B cell (primary cell): ENCODE results near the gene TBX4. TPM values are rescaled to one million over a fixed set of nuclear protein-coding genes. Genes with fewer than 3 reads are reported as not detected.

Experiments used
- ATAC-seq: fragments of 200-7000 bp; cut with Tn5 transposase; one replicate; pipeline ENCODE4 v1.10.0; 2021; ENCODE audit warnings: low read depth, mild to moderate bottlenecking, moderate number of reproducible peaks, moderate library complexity
- CTCF ChIA-PET: fragments of 350-600 bp; sonication (Branson Sonifier 250); formaldehyde crosslinking; loops from one replicate; lab custom pipeline; 2021; ENCODE audit warnings: antibody characterized with exemption, inconsistent platforms; lab: Charles Lee
- POLR2A ChIA-PET: fragments of 350-600 bp; sonication (Branson Sonifier 250); formaldehyde crosslinking; loops from one replicate; lab custom pipeline; 2021; ENCODE audit warnings: antibody characterized with exemption; lab: Charles Lee
- DNase-seq: peaks from one replicate; pipeline ENCODE4 v3.0.0; 2013
- H2AFZ ChIP-seq: 2 replicates; pipeline ENCODE4 v1.6.1; 2012; ENCODE audit warnings: mild to moderate bottlenecking, low read depth, low read length; ENCODE audit not compliant: insufficient read depth, poor library complexity, severe bottlenecking
- H3K27ac ChIP-seq, 2 donors: 1 replicate in 1 of 2; 2 replicates in 1 of 2; pipeline ENCODE4 v1.5.1; 2012 to 2013; ENCODE audit warnings: low read length in 2 of 2, mild to moderate bottlenecking in 2 of 2, moderate library complexity in 1 of 2
- H3K27me3 ChIP-seq, 4 experiments: fragments of 200-600 bp in 1 of 4; sonication (generic) in 1 of 4; replicated peaks in 1 of 4; 1 replicate in 2 of 4; 2 replicates in 2 of 4; pipeline versions ENCODE4 v1.6.1 to v1.7.0; 2013 to 2016; ENCODE audit warnings: low read length in 3 of 4, mild to moderate bottlenecking in 2 of 4, mixed read lengths in 1 of 4, moderate library complexity in 1 of 4; ENCODE audit not compliant: insufficient read depth in 4 of 4, control insufficient read depth in 3 of 4; ENCODE audit errors: control extremely low read depth in 1 of 4
- H3K36me3 ChIP-seq, 2 experiments: replicated peaks in 1 of 2; 1 replicate in 1 of 2; 2 replicates in 1 of 2; pipeline versions ENCODE4 v1.6.1 to v1.7.1; 2013; ENCODE audit warnings: low read length in 1 of 2; ENCODE audit not compliant: insufficient read depth in 2 of 2, control insufficient read depth in 1 of 2; ENCODE audit errors: control extremely low read depth in 1 of 2, extremely low read depth in 1 of 2
- H3K4me1 ChIP-seq, 2 donors: fragments of 200-600 bp in 1 of 2; sonication (generic) in 1 of 2; 1 replicate in 1 of 2; 2 replicates in 1 of 2; pipeline versions ENCODE4 v1.5.1 to v1.6.1; 2013 to 2017; ENCODE audit warnings: low read length in 2 of 2; ENCODE audit not compliant: control insufficient read depth in 2 of 2, insufficient read depth in 2 of 2
- H3K4me2 ChIP-seq: replicated peaks from 2 replicates; pipeline ENCODE3; 2012; ENCODE audit warnings: mild to moderate bottlenecking, low read depth, low read length; ENCODE audit not compliant: poor library complexity, severe bottlenecking
- H3K4me3 ChIP-seq, 5 experiments: fragments of 200-600 bp in 1 of 5; sonication (generic) in 1 of 5; 1 replicate in 3 of 5; 2 replicates in 2 of 5; pipeline versions ENCODE4 v1.5.1 to v1.7.0; 2011 to 2016; ENCODE audit warnings: low read length in 4 of 5, mild to moderate bottlenecking in 4 of 5, low read depth in 2 of 5, control low read depth in 1 of 5, moderate library complexity in 1 of 5; ENCODE audit not compliant: insufficient read depth in 1 of 5; ENCODE audit errors: control extremely low read depth in 1 of 5, extremely low read depth in 1 of 5
- H3K79me2 ChIP-seq: fragments of 200-600 bp; sonication (generic); one replicate; pipeline ENCODE4 v1.6.0; 2016; ENCODE audit warnings: low read length; ENCODE audit not compliant: control insufficient read depth, insufficient read depth
- H3K9ac ChIP-seq: fragments of 200-600 bp; sonication (generic); 2 replicates; pipeline ENCODE4 v1.6.1; 2017; ENCODE audit warnings: mild to moderate bottlenecking, low read length, moderate library complexity
- H3K9me3 ChIP-seq, 3 donors: one replicate each; pipeline versions ENCODE4 v1.6.1 to v1.7.1; 2013; ENCODE audit warnings: low read length in 2 of 3; ENCODE audit not compliant: control insufficient read depth in 2 of 3, insufficient read depth in 1 of 3; ENCODE audit errors: control extremely low read depth in 1 of 3
- H4K20me1 ChIP-seq: 2 replicates; pipeline ENCODE4 v1.6.0; 2012; ENCODE audit warnings: mild to moderate bottlenecking, low read length; ENCODE audit not compliant: insufficient read depth, control insufficient read depth, poor library complexity, severe bottlenecking
- H3K27ac Mint-ChIP-seq: one replicate; pipeline ENCODE4 v1.8.0; 2021; ENCODE audit warnings: mixed read lengths
- H3K27me3 Mint-ChIP-seq: one replicate; pipeline ENCODE4 v1.8.0; 2021; ENCODE audit warnings: mixed read lengths
- H3K4me1 Mint-ChIP-seq: one replicate; pipeline ENCODE4 v1.8.0; 2021; ENCODE audit warnings: mixed read lengths
- H3K4me3 Mint-ChIP-seq: one replicate; pipeline ENCODE4 v1.8.0; 2021; ENCODE audit warnings: mixed read lengths
- H3K9me3 Mint-ChIP-seq: one replicate; pipeline ENCODE4 v1.8.0; 2022; ENCODE audit warnings: mixed read lengths; ENCODE audit not compliant: insufficient read depth
- CTCF ChIP-seq: fragments of 200-600 bp; IDR thresholded peaks from one replicate; pipeline ENCODE4 v1.8.0; 2022; ENCODE audit warnings: antibody characterized with exemption, mild to moderate bottlenecking
- EZH2 ChIP-seq: IDR thresholded peaks from 2 replicates; pipeline ENCODE4 v1.6.1; 2012; ENCODE audit warnings: borderline replicate concordance, low read depth, mild to moderate bottlenecking, moderate library complexity, low read length; ENCODE audit not compliant: insufficient read depth, poor library complexity, severe bottlenecking
- WGBS: methylation state at CpG from one replicate; pipeline ENCODE4 v1.1.5; 2013; ENCODE audit warnings: missing lambda C conversion rate; ENCODE audit not compliant: insufficient coverage; 5-methylcytosine and 5-hydroxymethylcytosine counted together
- intact Hi-C: fragments of 100-400 bp; cut with micrococcal nuclease; formaldehyde crosslinking; loops from one replicate; pipeline ENCODE4 v1.10.0; 2022
- polyA plus RNA-seq: library from polyadenylated mRNA; depleted of rRNA; stranded (reverse); fragments of >200 nt; gene quantifications from 2 replicates; pipeline ENCODE4 v1.2.3, GENCODE V29; 2012
- total RNA-seq, 2 donors: library from RNA; stranded (reverse); fragments of 120-200 nt in 1 of 2; gene quantifications; 1 replicate in 1 of 2; 2 replicates in 1 of 2; pipeline versions ENCODE4 v1.2.3 to v1.2.4, GENCODE V29; 2013 to 2022

The TBX4 gene
- total and polyA plus RNA-seq, 2 donors (not counting 1 experiment from before 2014, with no cell fraction given), result not detected

GRCh38 chr17:61528171-61528570 is 75.9 kb downstream of the TBX4 start:
- Histone ChIP-seq H3K4me3 (no peak overlapping the region), H3K9ac (no peak overlapping the region), H3K27me3 (peaks cover 0 to 9% (median 4%) of the 10 kb centered on the region in 4 experiments), H2AFZ (no peak overlapping the region), H3K27ac (no peak overlapping the region), H3K79me2 (no peaks in the 10 kb centered on the region), H3K36me3 (no peaks in the 10 kb centered on the region), H3K4me1 (no peaks in the 10 kb centered on the region), H4K20me1 (no peaks in the 10 kb centered on the region), H3K9me3 (peaks cover 0 to 1% (median 0%) of the 10 kb centered on the region in 3 donors), H3K4me2 (no peak overlapping the region)
- ChIA-PET CTCF (no interaction called here), POLR2A (no interaction called here)
- no peak for DNase-seq
- no peak for ATAC-seq
- TF ChIP-seq EZH2, result no peak
- TF ChIP-seq CTCF, result no peak
- no CpG with 5 or more reads among the region's 2 CpGs for whole genome bisulfite sequencing
- peaks cover 41% of the 10 kb centered on the region for H3K27me3 Mint-ChIP-seq
- no peaks in the 10 kb centered on the region for H3K9me3 Mint-ChIP-seq
- intact Hi-C loops, result no loop called here
- H3K4me1 Mint-ChIP-seq, result no peaks in the 10 kb centered on the region
- H3K27ac Mint-ChIP-seq, result no peak overlapping the region
- H3K4me3 Mint-ChIP-seq, result no peak overlapping the region

GRCh38 chr17:61531223-61531622 is 79.0 kb downstream of the TBX4 start:
- no peak for TF ChIP-seq EZH2
- TF ChIP-seq CTCF, result no peak
- Mint-ChIP-seq H3K4me3 (no peak overlapping the region), H3K27ac (no peak overlapping the region), H3K9me3 (no peaks in the 10 kb centered on the region), H3K4me1 (no peaks in the 10 kb centered on the region), H3K27me3 (peaks cover 13% of the 10 kb centered on the region)
- Histone ChIP-seq H3K36me3 (no peaks in the 10 kb centered on the region), H3K4me1 (no peaks in the 10 kb centered on the region), H3K9me3 (no peaks in the 10 kb centered on the region), H3K27me3 (peaks cover 0 to 4% (median 0%) of the 10 kb centered on the region in 4 experiments), H3K9ac (no peak overlapping the region), H3K27ac (no peak overlapping the region), H2AFZ (no peak overlapping the region), H3K79me2 (no peaks in the 10 kb centered on the region), H4K20me1 (no peaks in the 10 kb centered on the region), H3K4me3 (no peak overlapping the region), H3K4me2 (no peak overlapping the region)
- no peak for DNase-seq
- intact Hi-C loops, result no loop called here
- 100% methylated on average over 4 of the region's 7 CpGs for WGBS
- ChIA-PET CTCF (interaction anchor here (0.6 kb wide), 1 partner anchor 9 kb away, joined by 5 read pairs; no protein-coding TSS in a partner anchor), POLR2A (no interaction called here)
- no peak for ATAC-seq
